ENCODE data around the gene FBXO44.
A peak's percentile ranks its signal among the peaks of the same experiment; 100 is the strongest.

- TF ChIP-seq CTCF (IDR thresholded peaks at IDR 0.05; ENCODE audit: borderline replicate concordance, extremely low read depth, low read length, poor library complexity, severe bottlenecking) (peak; percentile 35), EZH2 (IDR thresholded peaks at IDR 0.05; ENCODE audit: borderline replicate concordance, low read depth, low read length, severe bottlenecking) (no peak)
These were observed 4.2 kb upstream of the FBXO44 start for GRCh38 chr1:11650331-11650991.
